Neuronal stem cell (in vitro differentiated cells): ENCODE results near the gene TRAF2.

Source experiments
- DNase-seq: peaks from one replicate; pipeline ENCODE4 v3.0.0-alpha.2; 2013; ENCODE audit warnings: low spot score
- H2AFZ ChIP-seq: one replicate; pipeline ENCODE4 v1.6.1; 2013; ENCODE audit warnings: mild to moderate bottlenecking, low read length, inconsistent platforms
- H2AK5ac ChIP-seq: 2 replicates; pipeline ENCODE4 v1.6.1; 2013; ENCODE audit warnings: low read depth, mild to moderate bottlenecking, inconsistent platforms, low read length, moderate library complexity, mixed read lengths
- H2BK120ac ChIP-seq: 2 replicates; pipeline ENCODE4 v1.6.1; 2013; ENCODE audit warnings: low read depth, mild to moderate bottlenecking, inconsistent platforms, low read length, moderate library complexity, mixed read lengths
- H2BK12ac ChIP-seq: one replicate; pipeline ENCODE4 v1.6.1; 2013; ENCODE audit warnings: low read length, inconsistent platforms
- H2BK15ac ChIP-seq: 2 replicates; pipeline ENCODE4 v1.6.1; 2013; ENCODE audit warnings: mild to moderate bottlenecking, low read length, inconsistent platforms, mixed read lengths
- H2BK5ac ChIP-seq: one replicate; pipeline ENCODE4 v1.6.1; 2013; ENCODE audit warnings: inconsistent platforms, mild to moderate bottlenecking, low read length, moderate library complexity
- H3K14ac ChIP-seq: one replicate; pipeline ENCODE4 v1.6.1; 2013; ENCODE audit warnings: low read length, inconsistent platforms
- H3K18ac ChIP-seq: 2 replicates; pipeline ENCODE4 v1.6.1; 2013; ENCODE audit warnings: low read length, inconsistent platforms
- H3K23ac ChIP-seq: 2 replicates; pipeline ENCODE4 v1.6.1; 2013; ENCODE audit warnings: low read depth, mild to moderate bottlenecking, mixed read lengths, low read length, inconsistent platforms; ENCODE audit not compliant: poor library complexity
- H3K27ac ChIP-seq: replicated peaks from 3 replicates; pipeline ENCODE4 v1.5.1; 2013; ENCODE audit warnings: low read length, inconsistent platforms
- H3K27me3 ChIP-seq, 3 experiments: 2 replicates each; pipeline ENCODE4 v1.6.1; 2013; ENCODE audit warnings: low read length in 3 of 3, mild to moderate bottlenecking in 2 of 3, inconsistent platforms in 1 of 3, low read depth in 1 of 3, mixed read lengths in 1 of 3, moderate library complexity in 1 of 3; ENCODE audit not compliant: control insufficient read depth in 3 of 3, insufficient read depth in 3 of 3
- H3K36me3 ChIP-seq, 2 donors: replicated peaks in 1 of 2; 2 replicates each; pipeline ENCODE4 v1.6.1; 2013; ENCODE audit warnings: low read length in 2 of 2; ENCODE audit not compliant: control insufficient read depth in 2 of 2, insufficient read depth in 2 of 2
- H3K4ac ChIP-seq: 2 replicates; pipeline ENCODE4 v1.6.1; 2013; ENCODE audit warnings: inconsistent platforms, mild to moderate bottlenecking, low read length, moderate library complexity
- H3K4me1 ChIP-seq, 2 donors: 1 replicate in 1 of 2; 2 replicates in 1 of 2; pipeline ENCODE4 v1.6.1; 2013; ENCODE audit warnings: low read length in 2 of 2, low read depth in 1 of 2; ENCODE audit not compliant: control insufficient read depth in 2 of 2, insufficient read depth in 1 of 2
- H3K4me2 ChIP-seq: one replicate; pipeline ENCODE4 v1.6.1; 2013; ENCODE audit warnings: mild to moderate bottlenecking, low read length, inconsistent platforms; ENCODE audit not compliant: insufficient read depth, poor library complexity, severe bottlenecking
- H3K4me3 ChIP-seq, 2 donors: 2 replicates each; pipeline ENCODE4 v1.5.1; 2013; ENCODE audit warnings: low read length in 2 of 2, mild to moderate bottlenecking in 2 of 2, inconsistent platforms in 1 of 2, moderate library complexity in 1 of 2
- H3K79me1 ChIP-seq: one replicate; pipeline ENCODE4 v1.6.1; 2013; ENCODE audit warnings: low read depth, mild to moderate bottlenecking, inconsistent platforms, low read length, moderate library complexity
- H3K9ac ChIP-seq: one replicate; pipeline ENCODE4 v1.6.1; 2013; ENCODE audit warnings: mild to moderate bottlenecking, low read depth, low read length, inconsistent platforms; ENCODE audit not compliant: poor library complexity
- H3K9me3 ChIP-seq, 2 donors: replicated peaks in 1 of 2; 2 replicates each; pipeline versions ENCODE3 to v1.6.1; 2013; ENCODE audit warnings: low read length in 2 of 2, mild to moderate bottlenecking in 2 of 2, inconsistent platforms in 1 of 2, low read depth in 1 of 2, mixed read lengths in 1 of 2, moderate library complexity in 1 of 2; ENCODE audit not compliant: control insufficient read depth in 2 of 2, insufficient read depth in 1 of 2
- H4K8ac ChIP-seq: one replicate; pipeline ENCODE4 v1.6.1; 2013; ENCODE audit warnings: low read depth, mild to moderate bottlenecking, inconsistent platforms, low read length, moderate library complexity
- H4K91ac ChIP-seq: one replicate; pipeline ENCODE4 v1.6.1; 2013; ENCODE audit warnings: low read length, low read depth, mild to moderate bottlenecking, inconsistent platforms; ENCODE audit not compliant: poor library complexity
- WGBS, 2 donors: extraction: QIAGEN DNeasy Blood & Tissue Kit; methylation state at CpG; one replicate each; pipeline ENCODE4 v1.1.7; 2013; ENCODE audit warnings: missing lambda C conversion rate in 2 of 2, mixed read lengths in 1 of 2; ENCODE audit not compliant: insufficient read length in 2 of 2, insufficient replicate concordance in 1 of 2; ENCODE audit errors: extremely low coverage in 2 of 2; 5-methylcytosine and 5-hydroxymethylcytosine counted together

TRAF2 gene

GRCh38 chr9:136969150-136969549 is 82.8 kb downstream of the TRAF2 start:
- Histone ChIP-seq H3K14ac (peak overlapping the region; percentile 89), H3K27me3 (peaks cover 0 to 32% (median 0%) of the 10 kb centered on the region in 3 experiments), H3K79me1 (no peaks in the 10 kb centered on the region), H3K36me3 (no peaks in the 10 kb centered on the region), H2BK15ac (no peak overlapping the region), H2BK5ac (peak overlapping the region; percentile 75), H2BK120ac (no peak overlapping the region), H4K91ac (no peak overlapping the region), H2AFZ (no peak overlapping the region), H3K4me2 (no peak overlapping the region), H3K9ac (peak overlapping the region; percentile 30), H2BK12ac (peak overlapping the region; percentile 84), H4K8ac (no peak overlapping the region), H3K4me3 (no peak overlapping the region), H3K4me1 (peaks cover 4 to 10% of the 10 kb centered on the region in 2 donors), H3K4ac (peak overlapping the region; percentile 11), H3K9me3 (no peaks in the 10 kb centered on the region), H3K23ac (no peak overlapping the region), H2AK5ac (peak overlapping the region; percentile 94), H3K18ac (peak overlapping the region; percentile 76), H3K27ac (no peak overlapping the region)
- WGBS, 2 donors, result no CpG with 5 or more reads among the region's 17 CpGs
- DNase-seq, result no peak

GRCh38 chr9:136969774-136970173 is 83.5 kb downstream of the TRAF2 start:
- Histone ChIP-seq H2BK12ac (no peak overlapping the region), H2BK120ac (no peak overlapping the region), H2BK15ac (peak overlapping the region; percentile 49), H3K4me1 (peaks cover 4 to 6% of the 10 kb centered on the region in 2 donors), H3K9ac (no peak overlapping the region), H3K9me3 (no peaks in the 10 kb centered on the region), H4K91ac (peak overlapping the region; percentile 9), H4K8ac (no peak overlapping the region), H3K4me2 (no peak overlapping the region), H3K27me3 (peaks cover 0 to 33% (median 0%) of the 10 kb centered on the region in 3 experiments), H2BK5ac (peak overlapping the region; percentile 53), H3K79me1 (no peaks in the 10 kb centered on the region), H2AK5ac (peak overlapping the region; percentile 99), H3K36me3 (no peaks in the 10 kb centered on the region), H3K4ac (no peak overlapping the region), H3K14ac (no peak overlapping the region), H3K18ac (peak overlapping the region; percentile 52), H2AFZ (no peak overlapping the region), H3K4me3 (no peak overlapping the region), H3K27ac (no peak overlapping the region), H3K23ac (peak overlapping the region; percentile 73)
- WGBS, 2 donors, result no CpG with 5 or more reads among the region's 5 CpGs
- no peak for DNase-seq

- H2AK5ac ChIP-seq, result peak overlapping the region; percentile 99
- H3K27ac ChIP-seq, result no peak overlapping the region
- peak overlapping the region; percentile 49 for H2BK15ac ChIP-seq
- WGBS, 2 donors, result no CpG with 5 or more reads among the region's 11 CpGs
- no peak overlapping the region for H3K9ac ChIP-seq
- H4K8ac ChIP-seq, result peak overlapping the region; percentile 65
- H2BK5ac ChIP-seq, result peak overlapping the region; percentile 53
- no peaks in the 10 kb centered on the region for H3K9me3 ChIP-seq
- peak overlapping the region; percentile 71 for H3K14ac ChIP-seq
- H3K18ac ChIP-seq, result peak overlapping the region; percentile 52
- no peak overlapping the region for H2BK120ac ChIP-seq
- no peak overlapping the region for H2AFZ ChIP-seq
- H3K36me3 ChIP-seq, result no peaks in the 10 kb centered on the region
- peak overlapping the region; percentile 73 for H3K23ac ChIP-seq
- no peak for DNase-seq
- H2BK12ac ChIP-seq, result peak overlapping the region; percentile 73
- peaks cover 4 to 6% of the 10 kb centered on the region in 2 donors for H3K4me1 ChIP-seq
- H3K4ac ChIP-seq, result no peak overlapping the region
- H4K91ac ChIP-seq, result peak overlapping the region; percentile 9
- peaks cover 0 to 38% (median 0%) of the 10 kb centered on the region in 3 experiments for H3K27me3 ChIP-seq
- H3K79me1 ChIP-seq, result no peaks in the 10 kb centered on the region
- no peak overlapping the region for H3K4me2 ChIP-seq
- no peak overlapping the region for H3K4me3 ChIP-seq
These were observed 84.0 kb downstream of the TRAF2 start for GRCh38 chr9:136970361-136970760.

GRCh38 chr9:136971746-136972145 is 85.4 kb downstream of the TRAF2 start:
- Histone ChIP-seq H3K4ac (no peak overlapping the region), H3K36me3 (no peaks in the 10 kb centered on the region), H4K91ac (no peak overlapping the region), H3K18ac (peak overlapping the region; percentile 76), H3K4me3 (no peak overlapping the region), H3K9ac (no peak overlapping the region), H3K79me1 (no peaks in the 10 kb centered on the region), H3K4me1 (no peaks in the 10 kb centered on the region), H2AK5ac (peak overlapping the region; percentile 84), H2BK120ac (peak overlapping the region; percentile 72), H3K27me3 (peaks cover 0 to 50% (median under 1%) of the 10 kb centered on the region in 3 experiments), H2AFZ (no peak overlapping the region), H3K23ac (no peak overlapping the region), H2BK12ac (peak overlapping the region; percentile 82), H3K9me3 (no peaks in the 10 kb centered on the region), H2BK5ac (no peak overlapping the region), H3K4me2 (no peak overlapping the region), H2BK15ac (peak overlapping the region; percentile 89), H3K27ac (no peak overlapping the region), H4K8ac (no peak overlapping the region), H3K14ac (no peak overlapping the region)
- no peak for DNase-seq
- no CpG with 5 or more reads among the region's 14 CpGs for WGBS, 2 donors
